IPS DF 4.7 (cell line): ENCODE measurements around the gene GTF2H2C.
"Not testable (repeated sequence)": the region's sequence is repeated elsewhere in the genome, so short reads cannot be mapped to it uniquely, and the experiment has no call there.

ENCODE experiments used
- DNase-seq: peaks from one replicate; pipeline ENCODE4 v3.0.0-alpha.2; 2013; ENCODE audit warnings: low spot score; ENCODE audit errors: extremely low read depth

The GTF2H2C gene

GRCh38 chr5:69559908-69560330 is at the start of gene GTF2H2C:
GTF2H2C (plus strand) TSS chr5:69560191; CDS start chr5:69565133, 4,942 bp downstream.
- DNase-seq: not testable (repeated sequence)

GRCh38 chr5:69510694-69511093 is 49.3 kb upstream of the GTF2H2C start:
- DNase-seq: no peak

- DNase-seq: no peak
Observed at GRCh38 chr5:69512740-69513260, 47.2 kb upstream of the GTF2H2C start.

- not testable (repeated sequence) for DNase-seq
Observed at GRCh38 chr5:69515570-69515969, 44.4 kb upstream of the GTF2H2C start.

- no peak for DNase-seq
Observed at GRCh38 chr5:69516769-69517168, 43.2 kb upstream of the GTF2H2C start.

GRCh38 chr5:69517763-69518212 is 42.2 kb upstream of the GTF2H2C start:
- no peak for DNase-seq

GRCh38 chr5:69519285-69519684 is 40.7 kb upstream of the GTF2H2C start:
- DNase-seq: no peak

- DNase-seq: no peak
Observed at GRCh38 chr5:69522035-69522434, 38.0 kb upstream of the GTF2H2C start.

- no peak for DNase-seq
Observed at GRCh38 chr5:69525490-69525889, 34.5 kb upstream of the GTF2H2C start.

- no peak for DNase-seq
Observed at GRCh38 chr5:69526660-69527059, 33.3 kb upstream of the GTF2H2C start.

GRCh38 chr5:69527128-69527770 is 32.7 kb upstream of the GTF2H2C start:
- DNase-seq: no peak

- DNase-seq: no peak
Observed at GRCh38 chr5:69528035-69528434, 32.0 kb upstream of the GTF2H2C start.

- DNase-seq: no peak
Observed at GRCh38 chr5:69528609-69529008, 31.4 kb upstream of the GTF2H2C start.

GRCh38 chr5:69530561-69531405 is 29.2 kb upstream of the GTF2H2C start:
- no peak for DNase-seq

- no peak for DNase-seq
Observed at GRCh38 chr5:69531406-69531801, 28.6 kb upstream of the GTF2H2C start.

GRCh38 chr5:69537911-69538310 is 22.1 kb upstream of the GTF2H2C start:
- DNase-seq: not testable (repeated sequence)

- not testable (repeated sequence) for DNase-seq
Observed at GRCh38 chr5:69538735-69539134, 21.3 kb upstream of the GTF2H2C start.

GRCh38 chr5:69541347-69541746 is 18.6 kb upstream of the GTF2H2C start:
- not testable (repeated sequence) for DNase-seq

- not testable (repeated sequence) for DNase-seq
Observed at GRCh38 chr5:69542838-69543618, 17.0 kb upstream of the GTF2H2C start.

GRCh38 chr5:69544602-69545001 is 15.4 kb upstream of the GTF2H2C start:
- not testable (repeated sequence) for DNase-seq
